GM12878 (cell line): Measurements from ENCODE around the gene HJURP. TPM values are rescaled to one million over a fixed set of nuclear protein-coding genes. Genes with fewer than 3 reads are reported as not detected.
A peak's percentile ranks its signal among the peaks of the same experiment; 100 is the strongest.

ENCODE experiments used
- ATAC-seq: fragments of 200-7000 bp; cut with Tn5 transposase; 3 replicates; pipeline ENCODE4 v1.9.1; 2020; ENCODE audit warnings: mild to moderate bottlenecking, moderate library complexity
- BruUV-seq: library from RNA; stranded (reverse); fragments of 400-500 nt; replicated peaks from 2 replicates; lab custom pipeline; 2021; lab: Mats Ljungman, UMichigan
- CTCF ChIA-PET: fragments of 300-600 bp; sonication (Branson Sonifier 250); formaldehyde crosslinking; extraction: SDS; loops from one replicate; lab custom pipeline; 2021; ENCODE audit warnings: inconsistent platforms; lab: Yijun Ruan, JAX
- POLR2A ChIA-PET: fragments of 350-600 bp; formaldehyde crosslinking; extraction: SDS; loops from one replicate; lab custom pipeline; 2021; ENCODE audit warnings: inconsistent platforms; lab: Charles Lee
- RAD21 ChIA-PET: fragments of 300-600 bp; sonication (Branson Sonifier 250); formaldehyde crosslinking; loops from one replicate; lab custom pipeline; 2023; ENCODE audit warnings: antibody characterized with exemption; ENCODE audit not compliant: unreplicated experiment; lab: Charles Lee
- SMC1A ChIA-PET: fragments of 300-600 bp; sonication (Branson Sonifier 250); formaldehyde crosslinking; loops from one replicate; lab custom pipeline; 2023; ENCODE audit not compliant: unreplicated experiment, uncharacterized antibody; lab: Charles Lee
- DNase-seq: peaks from one replicate; pipeline ENCODE4 v3.0.0-alpha.2; 2011; ENCODE audit warnings: low read depth, low spot score
- FAIRE-seq: peaks from 3 replicates; lab custom pipeline; 2011; peaks lifted over from hg19 to GRCh38; lab: Jason Lieb, UNC
- H2AFZ ChIP-seq: 2 replicates; pipeline ENCODE4 v1.6.0; 2011; ENCODE audit warnings: low read depth, low read length, control low read depth; ENCODE audit not compliant: control insufficient read depth
- H3K27ac ChIP-seq: 2 replicates; pipeline ENCODE4 v1.5.1; 2011; ENCODE audit warnings: control low read depth; ENCODE audit not compliant: control insufficient read depth, insufficient read depth
- H3K27me3 ChIP-seq, 2 experiments: replicated peaks in 1 of 2; 2 replicates each; pipeline versions ENCODE4 v1.6.0 to v1.6.1; 2011; ENCODE audit warnings: low read length in 1 of 2; ENCODE audit not compliant: control insufficient read depth in 2 of 2, insufficient read depth in 2 of 2
- H3K36me3 ChIP-seq, 2 experiments: 2 replicates each; pipeline ENCODE4 v1.5.1; 2011; ENCODE audit warnings: low read length in 1 of 2; ENCODE audit not compliant: control insufficient read depth in 2 of 2, insufficient read depth in 2 of 2
- H3K4me1 ChIP-seq: 2 replicates; pipeline ENCODE4 v1.6.1; 2011; ENCODE audit warnings: mild to moderate bottlenecking, low read length, moderate library complexity, mixed read lengths; ENCODE audit not compliant: control insufficient read depth, insufficient read depth
- H3K4me2 ChIP-seq: 2 replicates; pipeline ENCODE4 v1.6.0; 2011; ENCODE audit warnings: control low read depth; ENCODE audit not compliant: control insufficient read depth, insufficient read depth
- H3K4me3 ChIP-seq: fragments of 200-600 bp; sonication (generic); 2 replicates; pipeline ENCODE4 v1.5.1; 2016
- H3K79me2 ChIP-seq: 2 replicates; pipeline ENCODE4 v1.6.0; 2011; ENCODE audit warnings: low read length; ENCODE audit not compliant: control insufficient read depth, insufficient read depth
- H3K9ac ChIP-seq: 2 replicates; pipeline ENCODE4 v1.8.0; 2011; ENCODE audit warnings: low read length, control low read depth, mixed read lengths; ENCODE audit not compliant: control insufficient read depth, insufficient read depth
- H3K9me3 ChIP-seq: replicated peaks from 3 replicates; pipeline ENCODE4 v1.5.1; 2011; ENCODE audit warnings: mild to moderate bottlenecking, low read length; ENCODE audit not compliant: control insufficient read depth, insufficient read depth
- H4K20me1 ChIP-seq: 2 replicates; pipeline ENCODE4 v1.6.0; 2011; ENCODE audit not compliant: control insufficient read depth, insufficient read depth
- BHLHE40 ChIP-seq, 2 experiments: fragments of 450-650 bp in 1 of 2; IDR thresholded peaks; 2 replicates each; pipeline ENCODE4 v1.6.1; 2011 to 2017; ENCODE audit warnings: low read depth in 2 of 2, borderline replicate concordance in 1 of 2, improper control_type of control experiment in 1 of 2, low read length in 1 of 2, mild to moderate bottlenecking in 1 of 2
- CBFB ChIP-seq: IDR thresholded peaks from 2 replicates; pipeline ENCODE4 v1.6.1; 2016; ENCODE audit warnings: antibody characterized with exemption, low read depth
- DPF2 ChIP-seq: fragments of 450-650 bp; IDR thresholded peaks from 2 replicates; pipeline ENCODE4 v1.6.1; 2017; ENCODE audit warnings: mild to moderate bottlenecking
- EGR1 ChIP-seq, 2 experiments: IDR thresholded peaks; 1 replicate in 1 of 2; 2 replicates in 1 of 2; pipeline ENCODE4 v1.6.1; 2011 to 2012; ENCODE audit warnings: low read depth in 2 of 2, low read length in 2 of 2, borderline replicate concordance in 1 of 2, mild to moderate bottlenecking in 1 of 2, moderate library complexity in 1 of 2
- FOXK2 ChIP-seq: fragments of 450-650 bp; IDR thresholded peaks from 2 replicates; pipeline ENCODE4 v1.6.1; 2017; ENCODE audit warnings: mild to moderate bottlenecking, moderate library complexity
- HCFC1 ChIP-seq: fragments of 150-350 bp; IDR thresholded peaks from 2 replicates; pipeline ENCODE4 v1.6.1; 2014; ENCODE audit warnings: low read length
- KLF5 ChIP-seq: fragments of 450-650 bp; IDR thresholded peaks from 2 replicates; pipeline ENCODE4 v1.6.1; 2014; ENCODE audit warnings: mild to moderate bottlenecking; ENCODE audit not compliant: partially characterized antibody
- MEF2B ChIP-seq: fragments of 450-650 bp; IDR thresholded peaks from 2 replicates; pipeline ENCODE4 v1.6.1; 2018; ENCODE audit warnings: mild to moderate bottlenecking, moderate library complexity; ENCODE audit not compliant: partially characterized antibody, poor library complexity, severe bottlenecking
- MTA2 ChIP-seq: fragments of 450-650 bp; IDR thresholded peaks from 2 replicates; pipeline ENCODE4 v1.6.1; 2016; ENCODE audit warnings: low read depth, mild to moderate bottlenecking, moderate library complexity
- NR2F1 ChIP-seq: fragments of 450-650 bp; conservative IDR thresholded peaks from 2 replicates; pipeline ENCODE4 v1.6.1; 2017; ENCODE audit warnings: mild to moderate bottlenecking
- PAX5 ChIP-seq: IDR thresholded peaks from 2 replicates; pipeline ENCODE4 v1.6.1; 2011; ENCODE audit warnings: low read depth, low read length, borderline replicate concordance
- PML ChIP-seq: IDR thresholded peaks from 2 replicates; pipeline ENCODE4 v1.6.1; 2012; ENCODE audit warnings: low read length, inconsistent platforms
- SPI1 ChIP-seq: IDR thresholded peaks from 2 replicates; pipeline ENCODE4 v1.6.1; 2011; ENCODE audit warnings: low read depth, mild to moderate bottlenecking, low read length, moderate library complexity, borderline replicate concordance; ENCODE audit not compliant: insufficient read depth
- SUZ12 ChIP-seq: fragments of 200-600 bp; sonication (generic); IDR thresholded peaks from one replicate; pipeline ENCODE4 v1.6.1; 2018; ENCODE audit warnings: antibody characterized with exemption, mild to moderate bottlenecking; ENCODE audit not compliant: unreplicated experiment
- TAF1 ChIP-seq: IDR thresholded peaks from 2 replicates; pipeline ENCODE4 v1.6.1; 2011; ENCODE audit warnings: mild to moderate bottlenecking, low read depth, low read length, borderline replicate concordance
- TARDBP ChIP-seq: IDR thresholded peaks from 2 replicates; pipeline ENCODE4 v1.6.1; 2016; ENCODE audit warnings: borderline replicate concordance
- TBL1XR1 ChIP-seq: IDR thresholded peaks from 2 replicates; pipeline ENCODE4 v1.6.1; 2012; ENCODE audit warnings: low read depth, low read length, improper control_type of control experiment
- TCF12 ChIP-seq: IDR thresholded peaks from 2 replicates; pipeline ENCODE4 v1.6.1; 2011; ENCODE audit warnings: low read depth, mild to moderate bottlenecking, low read length
- TCF7 ChIP-seq: IDR thresholded peaks from 2 replicates; pipeline ENCODE4 v1.6.1; 2014; ENCODE audit warnings: antibody characterized with exemption, borderline replicate concordance
- ZNF384 ChIP-seq: IDR thresholded peaks from 2 replicates; pipeline ENCODE4 v1.6.1; 2012; ENCODE audit warnings: low read depth, mild to moderate bottlenecking, low read length, improper control_type of control experiment, borderline replicate concordance
- whole genome bisulfite sequencing: methylation state at CpG from one replicate; pipeline ENCODE4 v1.1.6; 2016; ENCODE audit warnings: low lambda C conversion rate; ENCODE audit not compliant: insufficient replicate concordance, insufficient coverage; ENCODE audit errors: missing lambda C conversion rate; 5-methylcytosine and 5-hydroxymethylcytosine counted together
- in situ Hi-C: fragments of 300-500 bp; cut with MboI; formaldehyde crosslinking; loops from 9 replicates; pipeline ENCODE4 v1.14.3; 2018; ENCODE audit warnings: mixed read lengths
- intact Hi-C: fragments of 100-400 bp; cut with micrococcal nuclease; formaldehyde crosslinking; loops from one replicate; pipeline ENCODE4 v1.14.2; 2022; ENCODE audit not compliant: unreplicated experiment
- polyA plus RNA-seq, 11 experiments: library from polyadenylated mRNA; depleted of rRNA in 4 of 11; unstranded in 6 of 11; stranded (reverse) in 5 of 11; fragments of >200 nt; fragmentation: Nextera tagmentation in 4 of 11; fragmentation: Illumina TruSeq in 1 of 11; extraction: Ambion mirVana in 4 of 11; extraction: Trizol in 1 of 11; gene quantifications; 1 replicate in 1 of 11; 2 replicates in 10 of 11; pipeline versions ENCODE4 v1.2.1 to v1.2.3, GENCODE V29; 2011 to 2016; ENCODE audit warnings: inconsistent platforms in 2 of 11, missing spikeins in 2 of 11, low read depth in 1 of 11
- total RNA-seq, 4 experiments: library from RNA; depleted of rRNA in 3 of 4; stranded (reverse); fragments of >200 nt in 3 of 4; fragmentation: Illumina TruSeq in 1 of 4; extraction: Trizol in 1 of 4; gene quantifications; 2 replicates each; pipeline versions ENCODE4 v1.2.1 to v1.2.3, GENCODE V29; 2013 to 2021
- TF ChIP-seq, protein P1 (sequence below): IDR thresholded peaks from 2 replicates; pipeline ENCODE4 v1.6.1; 2011; ENCODE audit warnings: borderline replicate concordance, low read depth, mild to moderate bottlenecking, moderate library complexity, mixed read lengths, low read length; ENCODE audit not compliant: insufficient read depth; ENCODE audit errors: extremely low read length
- TF ChIP-seq, protein P2 (sequence below): fragments of 450-650 bp; IDR thresholded peaks from 2 replicates; pipeline ENCODE4 v1.6.1; 2018; ENCODE audit warnings: borderline replicate concordance, mild to moderate bottlenecking; ENCODE audit not compliant: partially characterized antibody

HJURP gene
- total and polyA plus RNA-seq, 10 of the 15 experiments (the other 5 are each of a cell fraction or from before 2014, with no cell fraction given): 12.7 to 68.9 (median 44.4) TPM

DNA sequence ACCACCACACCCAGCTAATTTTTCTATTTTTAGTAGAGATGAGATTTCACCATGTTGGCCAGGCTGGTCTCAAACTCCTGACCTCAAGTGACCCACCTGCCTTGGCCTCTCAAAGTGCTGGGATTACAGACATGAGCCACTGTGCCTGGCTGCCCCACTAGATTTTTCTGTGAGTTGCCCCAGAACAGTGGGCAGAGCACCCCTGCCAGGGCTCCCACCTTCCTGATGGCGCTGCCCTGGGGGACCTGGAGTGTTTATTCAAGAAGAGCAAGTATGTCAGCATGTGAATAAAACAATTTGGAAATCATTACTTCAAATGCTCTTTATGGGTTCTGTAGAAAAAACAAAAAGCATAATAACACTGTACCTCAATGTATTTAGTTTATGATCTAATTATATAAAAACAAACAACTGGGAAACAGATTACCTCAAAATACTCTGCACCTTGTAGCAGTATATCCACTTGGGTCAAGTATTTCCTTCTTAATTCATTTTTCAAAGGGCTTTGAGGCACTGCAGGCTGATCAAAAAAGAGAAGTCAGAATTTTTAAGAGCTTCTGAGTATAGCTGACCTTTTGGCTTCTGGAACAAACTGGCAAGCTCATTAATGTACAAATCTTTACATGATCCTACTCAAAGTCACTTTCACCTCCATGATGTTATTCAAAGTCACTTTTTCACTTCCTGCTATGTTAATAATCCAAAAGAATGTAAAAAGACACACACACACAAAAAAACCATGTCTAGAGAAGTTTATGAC lies 8.9 kb downstream of the HJURP start:
- 94% methylated on average over 1 of the region's 1 CpG for WGBS
- intact Hi-C loops: no loop called here
- H4K20me1 ChIP-seq: no peaks in the 10 kb centered on the region
- H3K27me3 ChIP-seq: no peaks in the 10 kb centered on the region
- CTCF ChIA-PET: interaction anchor here (0.7 to 3.7 kb wide), 2 partner anchors 12 to 14 kb away, joined by 3 to 11 read pairs; no protein-coding TSS in a partner anchor
- DNase-seq (no peak), FAIRE-seq (no peak), ATAC-seq (peak; percentile 40; the same call in 2 of the 3 replicates)
- H3K79me2 ChIP-seq: peaks cover 6% of the 10 kb centered on the region
- no peak overlapping the region for H3K4me3 ChIP-seq
- H3K36me3 ChIP-seq: peaks cover 50 to 55% of the 10 kb centered on the region in 2 experiments
- SMC1A ChIA-PET: interaction anchor here (0.6 to 1.2 kb wide), 2 partner anchors 12 to 1497 kb away, joined by 3 to 4 read pairs; no protein-coding TSS in a partner anchor
- no peak overlapping the region for H3K27ac ChIP-seq
- in situ Hi-C loops: no loop called here
- H3K9me3 ChIP-seq: no peaks in the 10 kb centered on the region
- no peak overlapping the region for H3K9ac ChIP-seq
- POLR2A ChIA-PET: interaction anchor here (0.5 kb wide), 1 partner anchor 75 kb away, joined by 4 read pairs; no protein-coding TSS in a partner anchor
- no peaks in the 10 kb centered on the region for H3K4me1 ChIP-seq
- RAD21 ChIA-PET: no interaction called here
- BruUV-seq: no TSS peak
- no peak overlapping the region for H3K4me2 ChIP-seq
- H2AFZ ChIP-seq: no peak overlapping the region
- TF ChIP-seq TCF12 (no peak), EGR1 (IDR thresholded peaks at IDR 0.05; ENCODE audit: borderline replicate concordance in 1 of 2, low read depth in 2 of 2, low read length in 2 of 2) (no peak), KLF5 (no peak), HCFC1 (no peak), BHLHE40 (IDR thresholded peaks at IDR 0.05; ENCODE audit: borderline replicate concordance in 1 of 2, low read depth in 2 of 2, low read length in 1 of 2) (no peak), SPI1 (peak; percentile 24; the same call in 1 of the 2 replicates), DPF2 (no peak), ZNF384 (no peak), TCF7 (no peak), CBFB (no peak), MTA2 (peak; percentile 43), PML (no peak), TAF1 (no peak), PAX5 (no peak), TARDBP (no peak), TBL1XR1 (no peak), FOXK2 (no peak), MEF2B (peak; percentile 22), SUZ12 (no peak), NR2F1 (peak; percentile 92)
- TF ChIP-seq, protein P1, sequence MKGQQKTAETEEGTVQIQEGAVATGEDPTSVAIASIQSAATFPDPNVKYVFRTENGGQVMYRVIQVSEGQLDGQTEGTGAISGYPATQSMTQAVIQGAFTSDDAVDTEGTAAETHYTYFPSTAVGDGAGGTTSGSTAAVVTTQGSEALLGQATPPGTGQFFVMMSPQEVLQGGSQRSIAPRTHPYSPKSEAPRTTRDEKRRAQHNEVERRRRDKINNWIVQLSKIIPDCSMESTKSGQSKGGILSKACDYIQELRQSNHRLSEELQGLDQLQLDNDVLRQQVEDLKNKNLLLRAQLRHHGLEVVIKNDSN: no peak
- TF ChIP-seq, protein P2, sequence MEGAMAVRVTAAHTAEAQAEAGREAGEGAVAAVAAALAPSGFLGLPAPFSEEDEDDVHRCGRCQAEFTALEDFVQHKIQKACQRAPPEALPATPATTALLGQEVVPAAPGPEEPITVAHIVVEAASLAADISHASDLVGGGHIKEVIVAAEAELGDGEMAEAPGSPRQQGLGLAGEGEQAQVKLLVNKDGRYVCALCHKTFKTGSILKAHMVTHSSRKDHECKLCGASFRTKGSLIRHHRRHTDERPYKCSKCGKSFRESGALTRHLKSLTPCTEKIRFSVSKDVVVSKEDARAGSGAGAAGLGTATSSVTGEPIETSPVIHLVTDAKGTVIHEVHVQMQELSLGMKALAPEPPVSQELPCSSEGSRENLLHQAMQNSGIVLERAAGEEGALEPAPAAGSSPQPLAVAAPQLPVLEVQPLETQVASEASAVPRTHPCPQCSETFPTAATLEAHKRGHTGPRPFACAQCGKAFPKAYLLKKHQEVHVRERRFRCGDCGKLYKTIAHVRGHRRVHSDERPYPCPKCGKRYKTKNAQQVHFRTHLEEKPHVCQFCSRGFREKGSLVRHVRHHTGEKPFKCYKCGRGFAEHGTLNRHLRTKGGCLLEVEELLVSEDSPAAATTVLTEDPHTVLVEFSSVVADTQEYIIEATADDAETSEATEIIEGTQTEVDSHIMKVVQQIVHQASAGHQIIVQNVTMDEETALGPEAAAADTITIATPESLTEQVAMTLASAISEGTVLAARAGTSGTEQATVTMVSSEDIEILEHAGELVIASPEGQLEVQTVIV: no peak
